ENCODE results near the gene GRID1.
A peak's percentile ranks its signal among the peaks of the same experiment; 100 is the strongest.

Gene GRID1

GRCh38 chr10:86366902-86367151, 232 bp upstream of the GRID1 start:
- no peaks in the 10 kb centered on the region for H3K9me3 Mint-ChIP-seq
- H3K27me3 Mint-ChIP-seq, result peaks cover 90% of the 10 kb centered on the region
- ATAC-seq (peak; percentile 22), DNase-seq (no peak)
- H3K27ac Mint-ChIP-seq, result no peak overlapping the region
- peak overlapping the region in 1 of 2 donors; percentile 48 for H3K4me3 Mint-ChIP-seq
- H3K4me1 Mint-ChIP-seq, result peaks cover 28% of the 10 kb centered on the region

GRCh38 chr10:86365346-86366032, 1.1 kb downstream of the GRID1 start:
- no peaks in the 10 kb centered on the region for H3K9me3 Mint-ChIP-seq
- H3K4me3 Mint-ChIP-seq, result peak overlapping the region; percentile 66 to 73
- peaks cover 28% of the 10 kb centered on the region for H3K4me1 Mint-ChIP-seq
- H3K27ac Mint-ChIP-seq, result no peak overlapping the region
- peak in 1 of 2 donors; percentile 20 for DNase-seq
- peaks cover 91% of the 10 kb centered on the region for H3K27me3 Mint-ChIP-seq
- ATAC-seq, result peak; percentile 11

GRCh38 chr10:86364491-86365345, 1.9 kb downstream of the GRID1 start:
- DNase-seq, result no peak
- Mint-ChIP-seq H3K27ac (no peak overlapping the region), H3K4me3 (peak overlapping the region; percentile 18 to 66), H3K27me3 (peaks cover 84% of the 10 kb centered on the region), H3K9me3 (no peaks in the 10 kb centered on the region), H3K4me1 (peaks cover 28% of the 10 kb centered on the region)
- ATAC-seq, result no peak

- DNase-seq (no peak), ATAC-seq (peak; percentile 41)
- Mint-ChIP-seq H3K4me1 (peaks cover 28% of the 10 kb centered on the region), H3K9me3 (no peaks in the 10 kb centered on the region), H3K4me3 (peak overlapping the region; percentile 41 to 53), H3K27me3 (peaks cover 82% of the 10 kb centered on the region), H3K27ac (no peak overlapping the region)
Measured at GRCh38 chr10:86363833-86364490, 2.6 kb downstream of the GRID1 start.

GRCh38 chr10:86363184-86363832, 3.3 kb downstream of the GRID1 start:
- ATAC-seq (peak; percentile 34), DNase-seq (peak in 1 of 2 donors; percentile 31)
- Mint-ChIP-seq H3K27ac (no peak overlapping the region), H3K27me3 (peaks cover 82% of the 10 kb centered on the region), H3K9me3 (no peaks in the 10 kb centered on the region), H3K4me1 (peaks cover 28% of the 10 kb centered on the region), H3K4me3 (peak overlapping the region; percentile 45 to 62)

- no peak for DNase-seq
- Mint-ChIP-seq H3K9me3 (no peaks in the 10 kb centered on the region), H3K4me3 (peak overlapping the region in 1 of 2 donors; percentile 41), H3K4me1 (peaks cover 28% of the 10 kb centered on the region), H3K27me3 (peaks cover 78% of the 10 kb centered on the region), H3K27ac (no peak overlapping the region)
- ATAC-seq, result no peak
Measured at GRCh38 chr10:86362586-86363183, 3.9 kb downstream of the GRID1 start.

GRCh38 chr10:86362129-86362527, 4.5 kb downstream of the GRID1 start:
- no peak for ATAC-seq
- no peak for DNase-seq
- Mint-ChIP-seq H3K27me3 (peaks cover 76% of the 10 kb centered on the region), H3K4me3 (no peak overlapping the region), H3K9me3 (no peaks in the 10 kb centered on the region), H3K4me1 (peaks cover 28% of the 10 kb centered on the region), H3K27ac (no peak overlapping the region)

GRCh38 chr10:86361156-86362128, 5.2 kb downstream of the GRID1 start:
- H3K27me3 Mint-ChIP-seq, result peaks cover 82% of the 10 kb centered on the region
- no peak overlapping the region for H3K4me3 Mint-ChIP-seq
- H3K27ac Mint-ChIP-seq, result no peak overlapping the region
- peaks cover 28% of the 10 kb centered on the region for H3K4me1 Mint-ChIP-seq
- no peaks in the 10 kb centered on the region for H3K9me3 Mint-ChIP-seq
- ATAC-seq (no peak), DNase-seq (no peak)

GRCh38 chr10:86360657-86361056, 5.9 kb downstream of the GRID1 start:
- Mint-ChIP-seq H3K27me3 (peaks cover 85% of the 10 kb centered on the region), H3K27ac (no peak overlapping the region), H3K4me1 (peaks cover 25% of the 10 kb centered on the region), H3K4me3 (no peak overlapping the region), H3K9me3 (no peaks in the 10 kb centered on the region)
- DNase-seq, result no peak
- no peak for ATAC-seq

- Mint-ChIP-seq H3K4me1 (peaks cover 19% of the 10 kb centered on the region), H3K4me3 (no peak overlapping the region), H3K9me3 (no peaks in the 10 kb centered on the region), H3K27me3 (peaks cover 85% of the 10 kb centered on the region), H3K27ac (no peak overlapping the region)
- DNase-seq (no peak), ATAC-seq (no peak)
Measured at GRCh38 chr10:86359954-86360353, 6.6 kb downstream of the GRID1 start.

GRCh38 chr10:86359111-86359510, 7.5 kb downstream of the GRID1 start:
- H3K9me3 Mint-ChIP-seq, result no peaks in the 10 kb centered on the region
- H3K27me3 Mint-ChIP-seq, result peaks cover 80% of the 10 kb centered on the region
- peaks cover 14% of the 10 kb centered on the region for H3K4me1 Mint-ChIP-seq
- ATAC-seq, result no peak
- no peak overlapping the region for H3K27ac Mint-ChIP-seq
- no peak overlapping the region for H3K4me3 Mint-ChIP-seq
- DNase-seq, result no peak

- peaks cover under 1% of the 10 kb centered on the region for H3K4me1 Mint-ChIP-seq
- peaks cover 65% of the 10 kb centered on the region for H3K27me3 Mint-ChIP-seq
- ATAC-seq (no peak), DNase-seq (no peak)
- H3K27ac Mint-ChIP-seq, result no peak overlapping the region
- no peak overlapping the region for H3K4me3 Mint-ChIP-seq
- no peaks in the 10 kb centered on the region for H3K9me3 Mint-ChIP-seq
Measured at GRCh38 chr10:86357676-86358075, 8.9 kb downstream of the GRID1 start.

GRCh38 chr10:86357041-86357440, 9.6 kb downstream of the GRID1 start:
- no peak for DNase-seq
- peaks cover 59% of the 10 kb centered on the region for H3K27me3 Mint-ChIP-seq
- H3K9me3 Mint-ChIP-seq, result no peaks in the 10 kb centered on the region
- H3K4me3 Mint-ChIP-seq, result no peak overlapping the region
- no peaks in the 10 kb centered on the region for H3K4me1 Mint-ChIP-seq
- no peak overlapping the region for H3K27ac Mint-ChIP-seq
- no peak for ATAC-seq

GRCh38 chr10:86356296-86356695, 10.3 kb downstream of the GRID1 start:
- H3K27ac Mint-ChIP-seq, result peak overlapping the region in 1 of 2 donors; percentile 3
- H3K4me3 Mint-ChIP-seq, result no peak overlapping the region
- H3K9me3 Mint-ChIP-seq, result no peaks in the 10 kb centered on the region
- DNase-seq (no peak), ATAC-seq (no peak)
- H3K27me3 Mint-ChIP-seq, result peaks cover 52% of the 10 kb centered on the region
- no peaks in the 10 kb centered on the region for H3K4me1 Mint-ChIP-seq
